Measurements from ENCODE around the gene SLC37A3.

Gene SLC37A3

GRCh38 chr7:140330595-140330994, 67.7 kb downstream of the SLC37A3 start:
- Histone ChIP-seq H3K4me1 (ENCODE audit: control insufficient read depth in 1 of 2, insufficient read depth in 1 of 2, low read depth in 1 of 2, low read length in 1 of 2) (peaks cover 10 to 13% of the 10 kb centered on the region in 2 experiments), H3K27ac (no peak overlapping the region)

DNA sequence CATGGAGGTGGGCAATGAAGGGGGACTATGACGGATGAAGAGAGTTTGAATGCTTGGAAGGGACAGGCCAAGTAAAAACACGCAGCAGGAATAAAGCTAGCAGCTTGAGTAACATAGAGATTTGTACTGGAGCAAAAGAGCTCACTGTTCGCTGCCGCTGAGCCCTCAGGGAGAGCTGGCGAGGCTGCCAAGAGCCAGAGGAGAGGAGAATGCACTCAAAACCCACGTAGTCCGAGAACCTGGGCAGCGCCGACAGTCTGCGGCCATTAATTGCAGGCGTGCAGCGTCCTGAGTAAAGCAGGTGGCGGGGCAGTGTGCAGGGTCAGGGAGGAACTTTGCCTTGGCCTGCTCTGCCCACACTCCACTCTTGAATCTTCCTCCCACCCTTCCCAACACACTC, 68.2 kb downstream of the SLC37A3 start:
- no peak overlapping the region for H3K4me3 ChIP-seq (ENCODE audit: low read depth in 1 of 2, low read length in 1 of 2)
- peaks cover 47% of the 10 kb centered on the region for H3K36me3 ChIP-seq
- H3K27me3 ChIP-seq = no peaks in the 10 kb centered on the region
- H3K9me3 ChIP-seq = no peaks in the 10 kb centered on the region
- H3K27ac ChIP-seq = peak overlapping the region; percentile 6
- peaks cover 12 to 17% of the 10 kb centered on the region in 2 experiments for H3K4me1 ChIP-seq (ENCODE audit: control insufficient read depth in 1 of 2, insufficient read depth in 1 of 2, low read depth in 1 of 2, low read length in 1 of 2)
- TF ChIP-seq, protein P1, sequence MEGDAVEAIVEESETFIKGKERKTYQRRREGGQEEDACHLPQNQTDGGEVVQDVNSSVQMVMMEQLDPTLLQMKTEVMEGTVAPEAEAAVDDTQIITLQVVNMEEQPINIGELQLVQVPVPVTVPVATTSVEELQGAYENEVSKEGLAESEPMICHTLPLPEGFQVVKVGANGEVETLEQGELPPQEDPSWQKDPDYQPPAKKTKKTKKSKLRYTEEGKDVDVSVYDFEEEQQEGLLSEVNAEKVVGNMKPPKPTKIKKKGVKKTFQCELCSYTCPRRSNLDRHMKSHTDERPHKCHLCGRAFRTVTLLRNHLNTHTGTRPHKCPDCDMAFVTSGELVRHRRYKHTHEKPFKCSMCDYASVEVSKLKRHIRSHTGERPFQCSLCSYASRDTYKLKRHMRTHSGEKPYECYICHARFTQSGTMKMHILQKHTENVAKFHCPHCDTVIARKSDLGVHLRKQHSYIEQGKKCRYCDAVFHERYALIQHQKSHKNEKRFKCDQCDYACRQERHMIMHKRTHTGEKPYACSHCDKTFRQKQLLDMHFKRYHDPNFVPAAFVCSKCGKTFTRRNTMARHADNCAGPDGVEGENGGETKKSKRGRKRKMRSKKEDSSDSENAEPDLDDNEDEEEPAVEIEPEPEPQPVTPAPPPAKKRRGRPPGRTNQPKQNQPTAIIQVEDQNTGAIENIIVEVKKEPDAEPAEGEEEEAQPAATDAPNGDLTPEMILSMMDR (IDR thresholded peaks at IDR 0.05) = no peak

More at GRCh38 chr7:140330595-140330994, 67.7 kb downstream of the SLC37A3 start:
- Histone ChIP-seq H3K4me3 (ENCODE audit: low read depth in 1 of 2, low read length in 1 of 2) (no peak overlapping the region), H3K36me3 (peaks cover 51% of the 10 kb centered on the region), H3K9me3 (no peaks in the 10 kb centered on the region), H3K27me3 (no peaks in the 10 kb centered on the region)
- TF ChIP-seq, protein P1 (IDR thresholded peaks at IDR 0.05) = no peak

DNA sequence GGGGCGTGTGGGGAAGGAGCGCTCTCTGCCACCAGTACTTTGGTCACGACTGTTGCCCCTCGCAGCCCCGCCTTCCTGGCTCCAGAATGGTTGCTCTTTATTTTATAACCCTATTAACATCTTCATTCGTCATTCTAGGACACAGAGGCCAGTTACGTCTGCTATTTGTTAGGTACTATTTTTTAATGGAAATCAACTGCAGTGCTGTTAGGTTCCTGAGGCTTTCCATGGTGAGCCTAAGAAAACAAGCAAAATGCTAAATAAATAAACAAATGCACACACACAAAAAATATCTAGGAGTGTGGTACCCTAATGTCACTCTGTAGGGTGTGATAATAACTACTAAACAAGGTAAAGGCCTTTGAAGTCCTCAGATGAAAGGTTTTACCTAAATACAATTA, 71.1 kb downstream of the SLC37A3 start:
- Histone ChIP-seq H3K27ac (no peak overlapping the region), H3K9me3 (no peaks in the 10 kb centered on the region), H3K4me1 (ENCODE audit: control insufficient read depth in 1 of 2, insufficient read depth in 1 of 2, low read depth in 1 of 2, low read length in 1 of 2) (peaks cover 12 to 20% of the 10 kb centered on the region in 2 experiments), H3K27me3 (no peaks in the 10 kb centered on the region), H3K4me3 (ENCODE audit: low read depth in 1 of 2, low read length in 1 of 2) (no peak overlapping the region), H3K36me3 (peaks cover 20% of the 10 kb centered on the region)
- TF ChIP-seq, protein P1 (IDR thresholded peaks at IDR 0.05) = no peak

GRCh38 chr7:140326116-140326928, 72.0 kb downstream of the SLC37A3 start:
- peak overlapping the region; percentile 15 to 42 for H3K4me3 ChIP-seq (ENCODE audit: low read depth in 1 of 2, low read length in 1 of 2)
- peak overlapping the region; percentile 47 for H3K27ac ChIP-seq
- TF ChIP-seq, protein P1 (IDR thresholded peaks at IDR 0.05) = peak; percentile 68
- no peaks in the 10 kb centered on the region for H3K27me3 ChIP-seq
- no peaks in the 10 kb centered on the region for H3K9me3 ChIP-seq
- H3K4me1 ChIP-seq (ENCODE audit: control insufficient read depth in 1 of 2, insufficient read depth in 1 of 2, low read depth in 1 of 2, low read length in 1 of 2) = peaks cover 12 to 20% of the 10 kb centered on the region in 2 experiments
- peaks cover 13% of the 10 kb centered on the region for H3K36me3 ChIP-seq

GRCh38 chr7:140325600-140325999, 72.7 kb downstream of the SLC37A3 start:
- H3K4me3 ChIP-seq (ENCODE audit: low read depth in 1 of 2, low read length in 1 of 2) = peak overlapping the region in 1 of 2 experiments; percentile 42
- peaks cover 12 to 20% of the 10 kb centered on the region in 2 experiments for H3K4me1 ChIP-seq (ENCODE audit: control insufficient read depth in 1 of 2, insufficient read depth in 1 of 2, low read depth in 1 of 2, low read length in 1 of 2)
- TF ChIP-seq, protein P1 (IDR thresholded peaks at IDR 0.05) = no peak
- no peaks in the 10 kb centered on the region for H3K27me3 ChIP-seq
- peaks cover 11% of the 10 kb centered on the region for H3K36me3 ChIP-seq
- no peaks in the 10 kb centered on the region for H3K9me3 ChIP-seq
- H3K27ac ChIP-seq = peak overlapping the region; percentile 47
